Heart right ventricle (tissue), 16 donors: ENCODE data around the gene FAM83C. TPM values are rescaled to one million over a fixed set of nuclear protein-coding genes. Genes with fewer than 3 reads are reported as not detected.
A peak's percentile ranks its signal among the peaks of the same experiment; 100 is the strongest.

Experiments
- ATAC-seq, 8 donors: fragments of 200-7000 bp; cut with Tn5 transposase; one replicate each; pipeline ENCODE4 v1.9.1; 2020; ENCODE audit warnings: mild to moderate bottlenecking in 8 of 8, moderate library complexity in 8 of 8, moderate number of reproducible peaks in 1 of 8
- DNase-seq, 2 donors: peaks; one replicate each; pipeline ENCODE4 v3.0.0-alpha.2; 2020
- H3K27ac ChIP-seq, 10 donors: fragments of 200-600 bp; sonication (generic) in 2 of 10; one replicate each; pipeline versions ENCODE4 v1.5.0 to v1.8.0; 2020 to 2022; ENCODE audit warnings: mild to moderate bottlenecking in 3 of 10
- H3K27me3 ChIP-seq, 7 donors: fragments of 200-600 bp; one replicate each; pipeline ENCODE4 v1.8.0; 2021 to 2022; ENCODE audit warnings: mild to moderate bottlenecking in 2 of 7
- H3K36me3 ChIP-seq, 9 donors: fragments of 200-600 bp; sonication (generic) in 1 of 9; one replicate each; pipeline versions ENCODE4 v1.5.0 to v1.8.0; 2020 to 2022; ENCODE audit warnings: mild to moderate bottlenecking in 2 of 9
- H3K4me1 ChIP-seq, 9 donors: fragments of 200-600 bp; sonication (generic) in 1 of 9; one replicate each; pipeline versions ENCODE4 v1.5.0 to v1.8.0; 2020 to 2022; ENCODE audit warnings: mild to moderate bottlenecking in 4 of 9
- H3K4me3 ChIP-seq, 10 donors: fragments of 200-600 bp; sonication (generic) in 2 of 10; one replicate each; pipeline versions ENCODE4 v1.5.0 to v1.8.0; 2020 to 2022; ENCODE audit warnings: mild to moderate bottlenecking in 7 of 10, moderate library complexity in 2 of 10
- H3K9me3 ChIP-seq, 11 donors: fragments of 200-600 bp in 10 of 11; sonication (generic) in 2 of 11; one replicate each; pipeline versions ENCODE4 v1.5.0 to v1.8.0; 2013 to 2022; ENCODE audit warnings: mild to moderate bottlenecking in 2 of 11, control low read depth in 1 of 11, moderate library complexity in 1 of 11
- WGBS, 2 donors: extraction: QIAGEN DNeasy Blood & Tissue Kit; methylation state at CpG; one replicate each; pipeline ENCODE4 v1.1.7; 2013; ENCODE audit warnings: inconsistent platforms in 1 of 2; 5-methylcytosine and 5-hydroxymethylcytosine counted together
- intact Hi-C, 10 donors: fragments of 100-400 bp; cut with DNase I; formaldehyde crosslinking; loops; one replicate each; pipeline versions ENCODE4 v1.11.1 to v1.14.2; 2022
- long read RNA-seq, 3 donors: library from polyadenylated mRNA; unstranded; transcript quantifications; one replicate each; pipeline ENCODE4 v2.0.0, GENCODE V29; 2020 to 2021
- polyA plus RNA-seq, 2 donors: library from polyadenylated mRNA; stranded (reverse); fragments of 200-250 nt; gene quantifications; one replicate each; pipeline ENCODE4 v1.2.3, GENCODE V29; 2013
- total RNA-seq, 10 donors: library from RNA; stranded (reverse); fragmentation: NEBNext Ultra II Directional in 3 of 10; extraction: Animal tissue kit (Norgen Biotek cat#: 25700) in 3 of 10; gene quantifications; one replicate each; pipeline versions ENCODE4 v1.2.1 to v1.2.4, GENCODE V29; 2021 to 2023
- TF ChIP-seq, protein P1 (sequence below), 9 donors: fragments of 200-600 bp; sonication (generic) in 2 of 9; IDR thresholded peaks; one replicate each; pipeline versions ENCODE4 v1.5.0 to v1.8.0; 2021 to 2022; ENCODE audit warnings: antibody characterized with exemption in 9 of 9, mild to moderate bottlenecking in 5 of 9, moderate library complexity in 1 of 9
- donor health status: Arrhythmogenic right ventricular cardiomyopathy.
- donor health status: ischemic (EF 13 %, LVEDD 7.1; RV severe dilation, severe dysfunction).
- donor health status: healthy with polysubstance abuse.
- donor health status: DM: no; HTN: yes; CAD: no.
- donor health status: DM: no; HTN: no; CAD: no.
- donor health status: ischemic (EF 25% LVEDD 6.9; RV normal size, moderate dysfunction).
- donor health status: ischemic (EF 25% LVEDD 5.7; RV mildly dilated, moderate dysfunction).
- donor health status: healthy.
- donor health status: DM: yes; HTN: yes; CAD: no.
- donor health status: Ischemic cardiomyopathy.
- donor health status: ischemic (EF 35%, LVEDD 5.7; RV mildly dilated, moderate dysfunction).
- donor health status: nonischemic (EF 11% LVEDD 7.7; RV severe dilation, severe dysfunction).
- donor health status: DM: yes; HTN: yes; CAD: no.
- donor health status: PGD.
- donor health status: ischemic (EF 29% LVEDD 5.4; RV normal size, mild dysfunction).
- donor health status: nonischemic (EF 23%, LVEDD 6.1; RV moderate dilation, normal function).

FAM83C gene
- total RNA-seq (not detected), polyA plus RNA-seq (under 1 TPM in 1 of 2 donors, not detected in 1; 0.03 TPM)
- long read RNA-seq, donor 1: 0 reads
- long read RNA-seq, donor 2: 0 reads
- long read RNA-seq, donor 3: 0 reads

DNA sequence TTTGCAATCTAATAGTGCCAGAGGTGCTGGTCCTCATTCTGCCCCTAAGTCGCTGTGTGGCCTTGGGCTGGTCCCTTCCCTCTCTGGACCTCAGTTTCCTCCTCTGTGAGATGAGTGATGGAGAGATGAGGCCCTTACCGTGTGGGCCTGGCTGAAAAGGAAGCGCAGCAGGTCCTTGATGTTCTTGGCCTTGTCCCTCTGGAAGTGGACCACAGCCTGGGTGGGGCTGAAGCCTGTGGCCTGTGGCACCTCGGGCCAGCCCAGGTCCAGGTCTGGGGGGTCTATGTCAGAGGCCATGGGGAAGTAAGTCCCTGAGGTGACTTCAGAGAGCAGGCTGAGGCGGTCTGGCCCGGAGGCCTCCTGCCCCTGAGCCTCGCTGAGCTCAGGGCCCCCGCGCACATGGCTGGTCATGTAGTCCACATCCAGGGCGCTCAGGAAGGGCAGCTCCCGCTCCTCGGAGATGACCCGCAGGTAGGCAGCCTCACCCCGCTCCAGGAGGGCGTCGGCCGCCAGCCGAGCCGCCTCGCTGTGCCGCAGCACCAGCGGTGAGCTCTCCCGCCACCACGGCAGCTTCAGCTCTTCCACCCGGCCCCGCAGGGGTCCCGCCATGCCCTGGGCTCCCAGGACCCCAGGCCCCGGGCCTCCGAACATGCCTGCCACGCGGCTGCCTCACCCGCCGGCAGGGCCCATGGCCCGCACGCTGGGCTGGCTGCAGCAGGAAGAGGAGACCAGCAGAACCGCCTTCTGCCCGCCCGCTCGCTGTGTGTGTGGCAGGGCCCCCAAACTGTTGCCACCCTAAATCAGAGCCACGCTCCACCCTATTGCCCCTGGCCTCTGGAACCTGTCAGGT is at the start of gene FAM83C:
FAM83C (minus strand) TSS at position 772 of the 850 bp plus-strand sequence; CDS start at position 651, 121 bp downstream.
- H3K4me1 ChIP-seq: peaks cover 0 to 8% (median 0%) of the 10 kb centered on the region in 9 donors
- no peak within 1 kb of the TSS for H3K4me3 ChIP-seq
- ATAC-seq (no peak), DNase-seq (no peak)
- TF ChIP-seq, protein P1, sequence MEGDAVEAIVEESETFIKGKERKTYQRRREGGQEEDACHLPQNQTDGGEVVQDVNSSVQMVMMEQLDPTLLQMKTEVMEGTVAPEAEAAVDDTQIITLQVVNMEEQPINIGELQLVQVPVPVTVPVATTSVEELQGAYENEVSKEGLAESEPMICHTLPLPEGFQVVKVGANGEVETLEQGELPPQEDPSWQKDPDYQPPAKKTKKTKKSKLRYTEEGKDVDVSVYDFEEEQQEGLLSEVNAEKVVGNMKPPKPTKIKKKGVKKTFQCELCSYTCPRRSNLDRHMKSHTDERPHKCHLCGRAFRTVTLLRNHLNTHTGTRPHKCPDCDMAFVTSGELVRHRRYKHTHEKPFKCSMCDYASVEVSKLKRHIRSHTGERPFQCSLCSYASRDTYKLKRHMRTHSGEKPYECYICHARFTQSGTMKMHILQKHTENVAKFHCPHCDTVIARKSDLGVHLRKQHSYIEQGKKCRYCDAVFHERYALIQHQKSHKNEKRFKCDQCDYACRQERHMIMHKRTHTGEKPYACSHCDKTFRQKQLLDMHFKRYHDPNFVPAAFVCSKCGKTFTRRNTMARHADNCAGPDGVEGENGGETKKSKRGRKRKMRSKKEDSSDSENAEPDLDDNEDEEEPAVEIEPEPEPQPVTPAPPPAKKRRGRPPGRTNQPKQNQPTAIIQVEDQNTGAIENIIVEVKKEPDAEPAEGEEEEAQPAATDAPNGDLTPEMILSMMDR (IDR thresholded peaks at IDR 0.05): no peak
- intact Hi-C loops: no loop called here
- no peaks in the 10 kb centered on the region for H3K9me3 ChIP-seq
- no peak within 1 kb of the TSS for H3K27ac ChIP-seq
- peaks cover 0 to 21% (median 15%) of the 10 kb centered on the region in 7 donors for H3K27me3 ChIP-seq
- H3K36me3 ChIP-seq: no peaks in the 10 kb centered on the region
- 77 to 82% methylated on average over 39 to 40 of the region's 40 CpGs for WGBS, 2 donors

DNA sequence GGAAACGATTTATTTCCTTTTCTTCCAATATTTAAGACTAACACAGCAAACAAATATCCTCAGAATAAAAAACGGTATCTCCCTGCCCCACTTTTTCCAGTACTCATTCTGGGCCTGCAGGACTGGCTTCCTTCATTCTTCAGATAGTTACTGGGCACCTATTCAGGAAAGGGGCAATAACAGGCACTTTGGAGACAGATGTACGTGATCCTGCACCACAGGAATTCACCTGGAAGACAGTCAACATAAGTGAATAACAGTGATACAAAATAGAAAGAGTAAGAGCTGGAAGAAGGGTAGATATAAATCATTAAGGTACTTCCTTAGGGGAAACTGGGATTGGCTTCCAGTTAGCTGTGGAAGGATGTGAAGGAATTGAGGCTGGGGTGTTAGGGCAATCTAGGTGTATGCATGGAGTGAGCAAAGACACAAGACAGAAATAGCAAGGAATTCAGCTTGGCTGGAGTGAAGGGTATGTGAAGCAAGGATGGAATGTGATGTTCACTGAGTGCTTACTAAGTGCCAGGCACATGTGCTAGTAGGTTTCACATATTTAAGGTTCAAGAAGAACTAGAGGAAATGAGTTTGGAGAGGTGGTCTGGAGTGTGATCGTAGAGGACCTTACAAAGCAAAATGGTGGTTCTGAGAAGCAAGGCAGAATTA is 49.3 kb upstream of the FAM83C start:
- H3K27ac ChIP-seq: peak overlapping the region in 1 of 10 donors; percentile 34
- peaks cover 0 to 52% (median 8%) of the 10 kb centered on the region in 9 donors for H3K36me3 ChIP-seq
- no peaks in the 10 kb centered on the region for H3K27me3 ChIP-seq
- DNase-seq (no peak), ATAC-seq (no peak)
- peaks cover 0 to 7% (median 0%) of the 10 kb centered on the region in 11 donors for H3K9me3 ChIP-seq
- H3K4me1 ChIP-seq: peaks cover 0 to 23% (median 8%) of the 10 kb centered on the region in 9 donors
- WGBS, 2 donors: 64 to 73% methylated on average over 4 of the region's 4 CpGs
- intact Hi-C loops: no loop called here
- no peak overlapping the region for H3K4me3 ChIP-seq
- TF ChIP-seq, protein P1 (IDR thresholded peaks at IDR 0.05): no peak

DNA sequence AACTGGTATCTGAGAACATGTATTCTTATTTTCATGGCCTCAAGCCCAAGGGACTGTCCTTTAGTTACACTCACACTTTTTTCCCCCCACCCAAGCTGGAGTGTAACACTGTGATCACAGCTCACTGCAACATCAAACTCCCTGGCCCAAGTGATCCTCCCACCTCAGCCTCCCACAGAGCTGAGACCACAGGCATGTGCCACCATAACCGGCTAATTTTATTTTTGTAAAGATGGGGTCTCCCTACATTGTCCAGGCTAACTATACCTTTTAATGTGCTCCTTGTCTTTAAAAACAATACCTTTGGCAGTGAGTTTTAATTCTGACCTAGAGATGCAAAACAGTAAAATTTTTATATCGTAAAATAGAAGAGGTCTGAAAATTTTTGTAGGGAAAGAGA is 48.2 kb upstream of the FAM83C start:
- ATAC-seq (no peak), DNase-seq (no peak)
- intact Hi-C loops: no loop called here
- WGBS, 2 donors: 97 to 98% methylated on average over 2 of the region's 2 CpGs
- H3K4me1 ChIP-seq: peaks cover 0 to 23% (median 8%) of the 10 kb centered on the region in 9 donors
- no peaks in the 10 kb centered on the region for H3K27me3 ChIP-seq
- H3K4me3 ChIP-seq: no peak overlapping the region
- TF ChIP-seq, protein P1 (IDR thresholded peaks at IDR 0.05): no peak
- no peak overlapping the region for H3K27ac ChIP-seq
- peaks cover 0 to 41% (median 0%) of the 10 kb centered on the region in 9 donors for H3K36me3 ChIP-seq
- no peaks in the 10 kb centered on the region for H3K9me3 ChIP-seq

DNA sequence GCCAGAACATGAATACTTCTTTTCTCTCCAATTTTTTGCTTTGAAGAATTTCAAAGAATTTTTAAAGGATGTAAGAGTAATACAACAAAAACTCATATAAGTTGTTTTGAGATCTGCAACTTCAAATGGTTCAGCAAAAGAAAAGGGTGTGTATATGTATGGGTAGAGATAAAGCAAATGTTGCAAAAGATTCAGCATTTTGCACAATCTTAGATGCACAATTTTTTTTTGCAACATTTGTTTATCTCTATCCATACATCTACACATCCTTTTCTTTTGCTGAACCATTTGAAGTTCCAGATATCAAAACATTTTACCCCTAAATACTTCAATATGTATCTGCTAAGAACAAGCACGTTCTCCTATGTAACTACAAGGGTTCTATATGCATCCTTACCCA is 47.4 kb upstream of the FAM83C start:
- Histone ChIP-seq H3K36me3 (peaks cover 0 to 33% (median 0%) of the 10 kb centered on the region in 9 donors), H3K27ac (no peak overlapping the region), H3K27me3 (no peaks in the 10 kb centered on the region), H3K9me3 (no peaks in the 10 kb centered on the region), H3K4me1 (peaks cover 0 to 20% (median 8%) of the 10 kb centered on the region in 9 donors), H3K4me3 (no peak overlapping the region)
- DNase-seq (no peak), ATAC-seq (no peak)
- intact Hi-C loops: no loop called here
- TF ChIP-seq, protein P1 (IDR thresholded peaks at IDR 0.05): no peak
- WGBS, 2 donors: 90 to 95% methylated on average over 1 of the region's 1 CpG
